ENCODE measurements around the gene SHISA4.
A peak's percentile ranks its signal among the peaks of the same experiment; 100 is the strongest.
"Not testable (repeated sequence)": the region's sequence is repeated elsewhere in the genome, so short reads cannot be mapped to it uniquely, and the experiment has no call there.

The SHISA4 gene, protein sequence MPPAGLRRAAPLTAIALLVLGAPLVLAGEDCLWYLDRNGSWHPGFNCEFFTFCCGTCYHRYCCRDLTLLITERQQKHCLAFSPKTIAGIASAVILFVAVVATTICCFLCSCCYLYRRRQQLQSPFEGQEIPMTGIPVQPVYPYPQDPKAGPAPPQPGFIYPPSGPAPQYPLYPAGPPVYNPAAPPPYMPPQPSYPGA

DNA sequence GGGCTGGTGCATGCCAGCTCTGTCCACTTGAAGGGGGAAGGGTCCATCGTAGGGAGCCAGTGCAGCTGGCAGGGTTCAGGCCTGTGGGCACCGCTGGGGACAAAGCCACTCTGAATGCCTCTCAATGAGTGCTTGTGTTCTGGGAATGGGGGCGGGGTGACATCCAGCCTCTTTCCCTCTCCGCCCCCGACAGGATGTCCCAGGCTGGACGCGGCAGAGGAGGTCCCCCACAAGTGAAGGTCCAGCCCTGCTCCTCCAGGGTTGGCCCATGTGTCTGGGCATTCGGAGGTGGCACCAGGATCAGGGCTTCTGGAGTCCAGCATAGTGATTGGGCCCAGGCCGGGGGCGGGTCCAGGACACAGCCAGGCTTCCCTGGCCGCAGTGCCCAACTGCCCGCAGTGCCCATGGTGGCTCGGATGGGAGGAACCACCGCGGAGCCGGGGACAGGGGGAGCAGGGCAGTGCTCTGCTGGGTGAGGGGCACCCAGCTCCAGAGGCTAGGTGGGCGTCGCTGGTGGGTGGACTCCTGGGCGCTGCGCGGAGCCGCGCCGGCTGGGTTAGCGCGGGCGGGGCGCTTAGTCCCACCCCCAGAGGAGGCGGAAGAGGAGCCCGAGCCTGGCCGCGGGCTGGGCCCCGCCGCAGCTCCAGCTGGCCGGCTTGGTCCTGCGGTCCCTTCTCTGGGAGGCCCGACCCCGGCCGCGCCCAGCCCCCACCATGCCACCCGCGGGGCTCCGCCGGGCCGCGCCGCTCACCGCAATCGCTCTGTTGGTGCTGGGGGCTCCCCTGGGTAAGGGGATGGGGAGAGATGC, at the start of gene SHISA4:
Gene SHISA4 (plus strand): TSS at position 617 of the 808 bp plus-strand sequence. CDS start 97 bp downstream, at position 714.
- no peak for DNase-seq (ENCODE audit: extremely low read depth, low read depth)
- H3K4me3 ChIP-seq (replicated peaks; ENCODE audit: low read depth, low read length) = peak within 1 kb of the TSS; percentile 54
- TF ChIP-seq, protein P1, sequence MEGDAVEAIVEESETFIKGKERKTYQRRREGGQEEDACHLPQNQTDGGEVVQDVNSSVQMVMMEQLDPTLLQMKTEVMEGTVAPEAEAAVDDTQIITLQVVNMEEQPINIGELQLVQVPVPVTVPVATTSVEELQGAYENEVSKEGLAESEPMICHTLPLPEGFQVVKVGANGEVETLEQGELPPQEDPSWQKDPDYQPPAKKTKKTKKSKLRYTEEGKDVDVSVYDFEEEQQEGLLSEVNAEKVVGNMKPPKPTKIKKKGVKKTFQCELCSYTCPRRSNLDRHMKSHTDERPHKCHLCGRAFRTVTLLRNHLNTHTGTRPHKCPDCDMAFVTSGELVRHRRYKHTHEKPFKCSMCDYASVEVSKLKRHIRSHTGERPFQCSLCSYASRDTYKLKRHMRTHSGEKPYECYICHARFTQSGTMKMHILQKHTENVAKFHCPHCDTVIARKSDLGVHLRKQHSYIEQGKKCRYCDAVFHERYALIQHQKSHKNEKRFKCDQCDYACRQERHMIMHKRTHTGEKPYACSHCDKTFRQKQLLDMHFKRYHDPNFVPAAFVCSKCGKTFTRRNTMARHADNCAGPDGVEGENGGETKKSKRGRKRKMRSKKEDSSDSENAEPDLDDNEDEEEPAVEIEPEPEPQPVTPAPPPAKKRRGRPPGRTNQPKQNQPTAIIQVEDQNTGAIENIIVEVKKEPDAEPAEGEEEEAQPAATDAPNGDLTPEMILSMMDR (IDR thresholded peaks at IDR 0.05; ENCODE audit: low read depth, low read length, missing control alignments) = no peak

DNA sequence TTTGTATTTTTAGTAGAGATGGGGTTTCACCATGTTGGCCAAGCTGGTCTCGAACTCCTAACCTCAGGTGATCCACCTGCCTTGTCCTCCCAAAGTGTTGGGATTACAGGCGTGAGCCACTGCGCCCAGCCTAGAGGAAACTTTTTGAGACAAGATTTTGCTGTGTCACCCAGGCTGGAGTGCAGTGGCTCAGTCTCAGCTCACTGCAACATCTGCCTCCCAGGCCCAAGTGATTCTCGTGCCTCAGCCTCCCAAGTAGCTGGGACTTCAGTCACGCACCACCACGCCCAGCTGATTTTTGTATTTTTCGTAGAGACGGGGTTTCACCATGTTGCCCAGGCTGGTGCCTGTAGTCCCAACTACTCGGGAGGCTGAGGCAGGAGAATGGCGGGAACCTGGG, 49.6 kb upstream of the SHISA4 start:
- DNase-seq (ENCODE audit: extremely low read depth, low read depth); H3K4me3 ChIP-seq (replicated peaks; ENCODE audit: low read depth, low read length): not testable (repeated sequence)

DNA sequence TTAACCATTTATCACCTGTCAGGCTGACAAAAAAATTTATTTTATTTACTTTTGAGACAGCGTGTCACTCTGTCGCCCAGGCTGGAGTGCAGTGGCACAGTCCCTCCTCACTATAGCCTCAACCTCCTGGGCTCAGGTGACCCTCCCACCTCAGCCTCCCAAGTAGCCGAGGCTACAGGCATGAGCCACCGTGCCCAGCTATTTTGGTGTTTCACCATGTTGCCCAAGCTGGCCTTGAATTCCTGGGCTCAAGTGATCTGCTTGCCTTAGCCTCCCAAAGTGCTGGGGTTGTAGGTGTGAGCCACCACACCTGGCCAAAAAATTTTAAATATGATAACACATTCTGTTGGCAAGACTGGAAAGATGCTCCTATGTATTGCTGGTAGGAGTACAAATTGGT, 48.6 kb upstream of the SHISA4 start:
- TF ChIP-seq, protein P1 (IDR thresholded peaks at IDR 0.05; ENCODE audit: low read depth, low read length, missing control alignments) = no peak
- no peak overlapping the region for H3K4me3 ChIP-seq (replicated peaks; ENCODE audit: low read depth, low read length)
- DNase-seq (ENCODE audit: extremely low read depth, low read depth) = no peak

DNA sequence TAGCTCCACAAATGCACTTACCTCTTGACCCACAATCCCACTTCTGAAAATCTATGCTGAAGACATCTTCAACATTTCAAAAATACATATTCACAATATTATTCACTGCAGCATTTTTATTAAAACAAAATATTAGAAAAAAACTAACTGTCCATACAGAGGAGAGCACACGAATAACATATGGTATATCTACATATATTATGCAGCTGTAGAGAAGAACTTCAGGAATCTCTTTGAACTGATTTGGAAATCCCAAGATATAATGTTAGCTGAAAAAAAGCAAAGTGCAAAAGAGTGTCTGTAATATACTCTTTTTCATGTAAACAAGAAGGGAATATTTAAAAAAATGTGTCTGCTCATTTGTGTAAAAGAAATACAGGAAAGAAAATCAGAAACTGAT, 48.2 kb upstream of the SHISA4 start:
- H3K4me3 ChIP-seq (replicated peaks; ENCODE audit: low read depth, low read length) = no peak overlapping the region
- TF ChIP-seq, protein P1 (IDR thresholded peaks at IDR 0.05; ENCODE audit: low read depth, low read length, missing control alignments) = no peak
- DNase-seq (ENCODE audit: extremely low read depth, low read depth) = no peak

DNA sequence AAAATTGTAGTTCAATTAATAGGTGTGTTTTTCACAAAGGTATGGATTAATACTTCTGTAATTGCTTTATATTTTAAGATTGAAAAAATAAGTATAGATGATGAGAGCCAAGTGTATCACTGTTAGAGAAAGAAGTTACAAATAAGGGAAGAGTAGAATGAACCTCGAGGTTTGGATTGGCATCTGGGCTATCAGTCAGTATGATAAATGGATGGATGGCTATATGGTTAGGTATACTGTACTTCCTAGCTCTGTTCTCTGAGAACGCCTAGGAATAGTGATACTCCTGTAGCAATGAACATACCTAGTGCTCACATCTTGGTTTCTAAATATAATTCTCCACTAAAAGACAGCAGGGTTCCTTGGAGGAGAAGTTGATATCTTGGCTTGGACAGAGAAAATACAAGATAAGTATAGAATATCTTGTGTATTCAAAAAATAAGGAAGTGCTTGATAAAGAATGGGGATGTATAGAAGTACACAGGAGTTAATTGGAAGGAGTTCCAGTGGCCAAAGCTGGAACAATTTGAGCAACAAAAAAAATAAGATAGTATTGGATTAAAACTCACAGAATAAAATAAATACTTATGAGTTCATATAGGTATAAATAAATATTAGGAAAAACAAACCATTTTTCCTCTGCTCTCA, 47.3 kb upstream of the SHISA4 start:
- no peak for DNase-seq (ENCODE audit: extremely low read depth, low read depth)
- H3K4me3 ChIP-seq (replicated peaks; ENCODE audit: low read depth, low read length) = no peak overlapping the region
- TF ChIP-seq, protein P1 (IDR thresholded peaks at IDR 0.05; ENCODE audit: low read depth, low read length, missing control alignments) = no peak

DNA sequence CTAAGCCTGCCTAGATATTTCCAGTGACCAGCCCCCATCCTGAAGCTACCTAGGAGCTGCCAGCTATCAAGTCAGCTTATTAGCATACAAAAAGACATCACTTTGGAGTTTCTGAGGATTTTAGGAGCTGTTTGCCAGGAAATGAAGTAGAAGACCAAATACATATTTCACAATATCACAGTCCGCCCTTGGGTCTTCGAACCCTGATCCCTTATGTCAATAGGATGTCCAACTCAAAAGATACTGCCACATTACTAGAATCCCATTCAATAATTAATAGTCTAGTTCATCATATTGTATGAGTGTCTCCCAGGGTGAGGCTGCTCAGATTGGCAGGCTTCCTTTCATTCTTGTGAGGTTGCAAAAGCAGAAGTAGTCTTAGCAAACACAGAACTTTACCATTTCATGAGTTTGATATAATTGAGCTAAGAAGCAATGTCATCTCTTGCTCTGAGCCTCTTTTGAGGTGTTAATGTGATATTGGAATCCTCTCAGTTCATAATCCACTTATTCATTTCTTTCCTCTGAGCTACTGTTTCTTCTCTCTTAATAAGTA, 46.1 kb upstream of the SHISA4 start:
- TF ChIP-seq, protein P1 (IDR thresholded peaks at IDR 0.05; ENCODE audit: low read depth, low read length, missing control alignments) = no peak

More for the DNA sequence above, 46.1 kb upstream of the SHISA4 start:
- no peak for DNase-seq (ENCODE audit: extremely low read depth, low read depth)
- H3K4me3 ChIP-seq (replicated peaks; ENCODE audit: low read depth, low read length) = no peak overlapping the region
